IPS-18c (cell line): ENCODE data around the gene CEP97.

ENCODE experiments used
- H3K4me3 ChIP-seq: 2 replicates; pipeline ENCODE4 v1.7.0; 2013; ENCODE audit warnings: low read depth, mild to moderate bottlenecking, low read length, moderate library complexity; ENCODE audit not compliant: insufficient read depth
- H3K9me3 ChIP-seq: one replicate; pipeline ENCODE4 v1.6.1; 2013; ENCODE audit warnings: mild to moderate bottlenecking, low read length, moderate library complexity; ENCODE audit not compliant: control insufficient read depth, insufficient read depth

The CEP97 gene

DNA sequence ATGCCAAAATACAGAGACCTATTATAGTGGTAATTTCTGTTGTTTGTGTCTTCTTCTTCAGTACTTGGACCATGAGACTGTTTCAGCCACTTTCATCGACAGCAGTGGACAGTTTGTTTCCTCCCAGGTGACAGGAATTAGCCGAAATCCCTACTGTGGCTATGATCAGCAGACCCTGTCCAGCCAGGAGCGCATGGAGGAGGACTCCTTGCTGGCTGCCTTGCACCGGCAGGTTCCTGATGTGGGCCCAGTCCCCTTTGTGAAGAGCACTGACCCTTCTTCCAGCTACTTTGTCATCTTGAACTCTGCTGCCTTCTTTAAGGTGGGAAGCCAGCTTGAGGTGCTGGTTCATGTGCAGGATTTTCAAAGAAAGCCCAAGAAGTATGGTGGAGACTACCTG lies 76.8 kb downstream of the CEP97 start:
- H3K4me3 ChIP-seq = no peak overlapping the region
- H3K9me3 ChIP-seq = no peaks in the 10 kb centered on the region

DNA sequence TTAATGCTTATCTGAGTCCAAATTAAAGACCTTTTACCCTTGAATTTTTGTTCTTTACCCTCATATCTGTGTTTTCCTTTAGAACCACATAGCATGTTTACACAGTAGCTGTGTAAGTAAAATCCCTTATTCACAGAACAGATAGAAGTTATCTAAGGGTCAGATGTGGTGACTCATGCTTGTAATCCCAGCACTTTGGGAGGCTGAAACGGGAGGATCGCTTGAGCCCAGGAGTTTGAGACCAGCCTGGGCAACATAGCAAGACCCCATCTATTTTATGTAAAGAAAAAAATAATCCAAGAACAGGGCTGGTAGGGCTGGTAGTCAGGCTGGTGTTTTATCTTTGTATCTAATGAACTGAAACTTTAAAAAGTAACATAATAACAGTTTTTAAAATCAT lies 77.8 kb downstream of the CEP97 start:
- Histone ChIP-seq H3K4me3 (no peak overlapping the region), H3K9me3 (no peaks in the 10 kb centered on the region)

DNA sequence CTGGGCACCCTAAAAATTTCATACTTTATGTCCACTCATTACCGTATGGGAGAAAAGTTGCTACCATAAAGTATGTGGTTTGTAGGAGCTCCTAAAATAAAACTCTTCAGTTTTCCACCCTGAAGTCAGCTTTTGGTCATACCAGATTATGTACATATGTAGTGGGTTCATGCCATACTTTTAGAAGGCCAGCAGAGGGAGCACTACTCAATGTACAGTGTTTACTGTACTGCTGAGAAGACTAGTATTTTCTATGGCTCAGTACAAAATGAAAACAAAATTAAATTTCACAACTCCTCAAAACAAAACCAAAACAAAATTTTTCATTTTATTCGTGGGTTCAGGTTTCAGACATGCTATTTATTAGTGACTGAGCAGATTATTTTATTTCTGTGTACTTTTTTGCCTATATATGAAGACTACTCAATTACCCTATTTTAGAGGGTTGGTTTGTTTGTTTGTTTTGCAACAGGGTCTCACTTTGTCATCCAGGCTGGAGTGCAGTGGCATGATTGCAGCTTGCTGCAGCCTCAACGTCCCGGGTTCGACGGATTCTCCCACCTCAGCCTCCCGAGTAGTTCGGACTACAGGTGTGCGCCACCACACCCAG lies 78.9 kb downstream of the CEP97 start:
- H3K9me3 ChIP-seq = no peaks in the 10 kb centered on the region
- H3K4me3 ChIP-seq = no peak overlapping the region

DNA sequence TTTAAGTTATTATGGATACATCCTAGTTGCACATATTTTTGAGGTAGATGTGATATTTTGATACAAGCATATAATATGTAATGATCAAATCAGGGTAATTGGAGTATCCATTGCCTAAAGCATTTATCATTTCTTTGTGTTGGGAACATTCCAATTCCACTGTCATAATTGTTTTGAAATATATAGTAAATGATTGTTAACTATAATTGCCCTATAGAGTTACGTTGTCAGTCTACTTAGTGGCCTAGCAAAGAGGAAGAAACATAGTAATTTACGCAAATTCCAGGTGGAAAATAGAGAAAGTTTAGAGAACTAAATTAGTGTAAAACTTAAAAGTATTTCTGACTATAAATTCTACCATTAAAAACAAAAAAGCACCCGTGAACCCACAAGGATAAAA lies 79.5 kb downstream of the CEP97 start:
- H3K4me3 ChIP-seq = no peak overlapping the region

DNA sequence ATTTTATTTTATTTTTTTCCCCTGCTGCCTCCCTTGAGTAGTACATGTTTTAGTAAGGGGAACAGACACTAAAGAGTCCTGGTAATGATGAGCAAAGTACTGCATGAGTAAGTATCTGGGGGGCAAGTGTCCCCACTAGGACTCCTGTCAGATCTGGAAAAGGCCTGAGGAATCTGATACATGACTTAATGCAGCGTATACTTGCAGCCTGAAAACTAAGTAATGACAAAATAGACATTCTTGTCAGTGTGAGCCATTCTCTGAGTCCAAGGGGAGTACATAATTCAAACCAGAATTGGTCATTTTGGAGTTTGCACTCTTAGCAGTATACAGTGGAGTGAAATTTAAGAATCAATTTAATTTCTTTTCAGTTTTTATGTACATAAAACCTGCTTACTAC lies 82.1 kb downstream of the CEP97 start:
- Histone ChIP-seq H3K4me3 (no peak overlapping the region), H3K9me3 (no peaks in the 10 kb centered on the region)

More for the DNA sequence above, 79.5 kb downstream of the CEP97 start:
- no peaks in the 10 kb centered on the region for H3K9me3 ChIP-seq

DNA sequence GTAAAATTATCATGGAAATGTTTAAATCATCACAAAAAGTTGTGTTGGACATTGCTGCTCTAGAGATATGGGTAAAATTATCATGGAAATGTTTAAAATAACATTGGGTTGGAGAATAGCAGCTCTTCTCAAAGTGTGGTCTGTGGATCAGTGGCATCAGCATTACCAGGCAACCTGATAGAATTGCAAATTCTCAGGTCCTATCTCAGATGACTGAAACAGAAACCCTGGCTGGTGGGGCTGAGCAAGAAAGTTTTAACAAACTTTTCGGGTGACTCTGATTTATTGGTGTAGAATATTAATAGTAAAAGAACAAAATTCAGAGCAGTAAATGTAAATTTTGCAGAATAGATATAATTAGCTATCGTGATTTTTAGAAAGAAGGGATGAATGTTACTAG lies 83.5 kb downstream of the CEP97 start:
- Histone ChIP-seq H3K9me3 (no peaks in the 10 kb centered on the region), H3K4me3 (no peak overlapping the region)

DNA sequence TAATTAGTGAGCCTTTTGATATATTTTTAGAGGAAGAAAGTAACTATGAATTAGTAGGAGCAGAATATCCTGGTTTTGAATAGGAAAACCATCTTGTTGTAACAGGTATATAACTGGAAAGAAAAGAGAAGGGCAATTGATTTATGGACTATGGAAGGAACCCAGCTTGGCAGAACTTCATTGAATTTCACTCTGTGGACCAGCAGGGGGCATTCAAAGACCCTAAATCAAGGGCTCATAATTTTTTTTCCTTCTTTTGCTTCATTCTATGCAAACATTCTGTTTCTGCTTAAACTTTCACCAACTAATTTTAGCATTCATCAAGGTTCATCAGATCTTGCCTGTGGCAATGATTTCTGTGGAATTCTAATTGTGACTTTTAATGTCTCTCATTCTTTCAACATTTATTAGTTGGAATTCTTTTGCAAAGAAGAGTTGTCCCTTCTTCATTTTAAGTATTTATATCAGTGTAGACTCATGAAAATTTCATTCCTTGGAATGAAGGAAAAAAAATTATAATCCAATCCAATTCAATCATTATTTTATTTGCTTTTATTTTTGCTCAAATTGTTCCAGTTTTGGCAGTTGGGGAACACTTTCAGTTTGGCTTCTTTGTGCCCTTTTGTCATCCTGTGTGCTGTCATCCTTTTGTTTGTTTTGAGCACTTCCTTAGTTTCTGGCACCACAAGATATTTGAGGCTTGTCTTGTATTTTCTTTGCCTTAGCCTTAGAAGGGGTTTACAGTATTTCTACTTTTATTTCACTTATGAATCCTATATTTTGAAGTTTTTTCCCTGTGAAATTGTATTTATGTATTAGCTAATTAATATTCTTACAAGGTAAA lies 85.0 kb downstream of the CEP97 start:
- H3K4me3 ChIP-seq = no peak overlapping the region
- no peaks in the 10 kb centered on the region for H3K9me3 ChIP-seq

- Histone ChIP-seq H3K4me3 (no peak overlapping the region), H3K9me3 (no peaks in the 10 kb centered on the region)
Measured at GRCh38 chr3:101810022-101810418, 85.6 kb downstream of the CEP97 start.

DNA sequence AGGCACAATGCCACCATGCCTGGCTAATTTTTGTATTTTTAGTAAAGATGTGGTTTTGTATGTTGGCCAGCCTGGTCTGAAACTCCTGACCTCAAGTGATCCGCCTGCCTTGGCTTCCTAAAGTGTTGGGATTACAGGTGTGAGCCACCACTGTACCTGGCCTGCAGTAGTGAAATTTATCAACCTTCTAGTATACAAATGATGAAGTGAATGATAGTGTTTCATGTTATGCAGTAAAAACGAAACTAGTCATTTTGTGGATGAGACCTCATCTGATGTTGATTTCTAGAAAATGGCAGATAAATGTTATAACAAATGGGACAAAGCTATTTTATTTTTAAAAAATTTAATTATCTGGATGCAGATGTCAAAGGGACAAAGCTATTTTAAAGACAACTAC lies 87.5 kb downstream of the CEP97 start:
- no peak overlapping the region for H3K4me3 ChIP-seq
- no peaks in the 10 kb centered on the region for H3K9me3 ChIP-seq

DNA sequence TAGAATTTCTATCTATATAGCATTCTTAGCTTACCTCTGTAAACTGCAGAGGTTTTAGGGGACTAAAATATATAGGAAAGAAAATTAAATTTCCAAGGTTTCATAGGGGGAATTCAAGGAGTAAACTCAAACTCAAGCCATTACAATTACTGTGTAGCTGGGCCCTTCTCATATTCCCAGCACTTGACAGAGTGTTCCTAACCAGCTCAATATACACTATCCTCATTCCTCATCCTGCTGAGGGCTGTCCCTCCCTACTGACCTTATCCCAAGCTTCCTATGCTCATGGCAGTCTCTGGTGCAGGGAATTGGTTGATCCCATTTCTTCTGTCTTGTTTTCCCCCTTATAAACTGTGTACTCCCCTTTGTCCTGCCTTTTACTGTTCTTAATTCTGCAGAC lies 88.5 kb downstream of the CEP97 start:
- Histone ChIP-seq H3K9me3 (no peaks in the 10 kb centered on the region), H3K4me3 (no peak overlapping the region)

- H3K9me3 ChIP-seq = no peaks in the 10 kb centered on the region
- no peak overlapping the region for H3K4me3 ChIP-seq
Measured at GRCh38 chr3:101813817-101814440, 89.5 kb downstream of the CEP97 start.

GRCh38 chr3:101814835-101815234 lies 90.4 kb downstream of the CEP97 start:
- H3K9me3 ChIP-seq = no peaks in the 10 kb centered on the region
- H3K4me3 ChIP-seq = no peak overlapping the region

DNA sequence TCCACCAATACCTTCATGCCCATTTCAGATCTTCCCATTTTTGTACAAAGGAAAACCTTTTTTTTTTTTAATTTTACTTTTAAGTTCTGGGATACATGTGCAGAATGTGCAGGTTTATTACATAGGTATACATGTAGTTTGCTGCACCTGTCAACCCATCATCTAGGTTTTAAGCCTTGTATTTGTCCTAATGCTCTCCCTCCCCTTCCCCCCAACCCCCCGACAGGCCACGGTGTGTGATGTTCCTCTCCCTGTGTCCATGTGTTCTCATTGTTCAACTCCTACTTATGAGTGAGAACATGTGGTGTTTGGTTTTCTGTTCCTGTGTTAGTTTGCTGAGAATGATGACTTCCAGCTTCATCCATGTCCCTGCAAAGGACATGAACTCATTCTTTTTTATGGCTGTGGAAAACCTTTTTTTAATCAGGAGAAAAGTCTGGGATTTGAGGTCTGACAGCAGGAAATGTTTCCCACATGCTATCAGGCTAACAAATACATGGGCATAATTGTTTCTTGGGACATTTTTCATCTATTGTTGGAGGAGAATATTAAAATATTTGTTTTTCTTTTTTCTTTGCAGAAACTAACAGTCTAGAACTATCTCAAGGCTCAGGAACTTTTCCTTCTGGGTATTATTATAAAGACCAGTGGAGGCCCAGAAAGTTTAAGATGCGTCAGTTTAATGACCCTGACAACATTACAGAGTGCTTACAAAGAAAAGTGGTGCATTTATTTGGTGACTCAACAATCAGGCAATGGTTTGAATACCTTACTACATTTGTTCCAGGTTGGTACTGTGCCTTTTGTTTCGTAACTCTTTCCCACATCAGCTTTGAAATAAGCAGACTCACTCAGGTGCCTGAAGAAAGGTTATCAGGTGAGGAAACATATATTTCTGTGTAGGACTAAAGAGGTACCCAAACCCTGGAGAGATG lies 92.1 kb downstream of the CEP97 start:
- Histone ChIP-seq H3K9me3 (no peaks in the 10 kb centered on the region), H3K4me3 (no peak overlapping the region)

DNA sequence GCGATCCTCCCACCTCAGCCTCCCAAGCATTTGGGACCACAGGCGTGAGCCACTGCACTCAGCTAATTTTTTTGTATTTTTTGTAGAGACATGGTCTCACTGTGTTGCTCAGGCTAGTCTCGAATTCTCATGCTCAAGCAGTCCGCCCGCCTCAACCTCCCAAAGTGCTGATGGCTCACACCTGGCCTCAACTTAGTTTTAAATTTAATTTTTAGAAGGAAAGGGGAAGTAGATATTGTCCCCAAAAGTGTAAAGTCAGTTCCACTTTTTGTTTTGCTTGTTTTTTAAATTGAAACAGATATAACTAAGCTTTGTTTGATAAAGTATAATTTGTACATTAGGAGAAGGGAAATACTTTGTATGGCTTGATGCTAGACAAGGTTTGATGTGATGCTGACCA lies 93.6 kb downstream of the CEP97 start:
- H3K9me3 ChIP-seq = no peaks in the 10 kb centered on the region
- H3K4me3 ChIP-seq = no peak overlapping the region

GRCh38 chr3:101819649-101820206 lies 95.3 kb downstream of the CEP97 start:
- H3K4me3 ChIP-seq = no peak overlapping the region
- no peaks in the 10 kb centered on the region for H3K9me3 ChIP-seq
